Activated CD4-positive, CD25-positive, alpha-beta regulatory T cell treated with anti-CD3 and anti-CD28 coated beads, Interleukin-2, amount 50 U/mL, for 72 hours (primary cell): ENCODE measurements around the gene FXYD6.
"Not testable (repeated sequence)": the region's sequence is repeated elsewhere in the genome, so short reads cannot be mapped to it uniquely, and the experiment has no call there.

Experiments used
- DNase-seq: peaks from one replicate; pipeline ENCODE4 v3.0.0; 2021

FXYD6 gene

GRCh38 chr11:117876341-117877119 lies at the start of gene FXYD6:
FXYD6 (minus strand) TSS chr11:117876658; CDS start chr11:117842776, 33,882 bp downstream.
- no peak for DNase-seq

- not testable (repeated sequence) for DNase-seq
These were observed 49.7 kb upstream of the FXYD6 start for GRCh38 chr11:117926166-117926565.

DNA sequence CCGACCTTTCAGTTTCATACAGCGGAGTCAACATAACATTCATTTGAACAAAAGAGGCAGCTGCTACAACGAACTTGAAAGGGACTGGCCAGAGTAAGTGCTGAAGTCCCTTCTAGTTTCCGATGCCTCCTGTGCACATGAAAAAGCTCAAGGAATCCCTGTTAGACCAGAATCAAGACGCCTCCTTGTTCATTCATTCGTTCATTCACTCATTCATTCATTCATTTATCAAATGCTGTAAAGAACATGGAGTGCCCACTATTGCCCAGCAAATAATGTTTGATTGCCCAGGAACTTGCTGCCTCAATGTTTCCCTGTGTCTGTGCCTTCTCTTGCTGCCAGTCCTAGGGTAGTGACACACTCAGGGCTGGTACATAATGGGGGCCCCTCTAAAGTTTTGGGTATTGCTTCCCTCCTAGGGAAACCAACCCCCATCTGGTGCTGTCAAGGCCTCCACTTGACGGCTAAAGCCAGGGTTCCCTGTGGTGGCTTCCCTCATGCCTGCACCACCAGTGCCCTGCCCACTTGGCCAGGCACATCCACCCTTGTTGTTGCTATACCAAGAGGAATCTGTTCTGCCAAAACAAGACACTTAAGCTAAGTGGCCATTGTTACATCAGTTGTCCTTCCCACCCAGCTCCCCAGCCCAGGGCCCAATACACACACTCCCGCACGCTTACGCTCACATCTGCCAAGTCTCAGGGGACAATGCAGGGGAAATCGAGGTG lies 48.9 kb upstream of the FXYD6 start:
- DNase-seq = no peak

- DNase-seq = no peak
These were observed 48.2 kb upstream of the FXYD6 start for GRCh38 chr11:117924631-117925170.

- DNase-seq = no peak
These were observed 47.3 kb upstream of the FXYD6 start for GRCh38 chr11:117923773-117924172.

DNA sequence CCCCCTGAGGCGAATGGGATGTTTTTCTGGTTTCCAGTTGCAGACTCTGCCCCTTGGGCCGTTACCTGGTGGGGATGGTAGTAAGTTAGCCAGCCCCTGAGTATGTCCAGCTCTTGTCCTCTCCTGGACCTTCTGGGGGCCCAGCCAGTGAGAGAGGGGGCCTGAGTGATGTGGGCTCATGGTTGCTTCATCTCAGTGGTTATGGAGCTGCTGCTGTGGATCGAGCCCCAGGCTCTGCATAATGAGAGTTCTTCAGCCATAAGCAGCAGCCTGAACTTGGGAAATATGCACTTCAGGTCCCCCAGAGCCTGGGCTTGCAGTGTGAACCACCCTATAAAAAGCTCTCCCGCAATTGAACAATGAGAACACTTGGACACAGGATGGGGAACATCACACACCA lies 46.8 kb upstream of the FXYD6 start:
- DNase-seq = no peak

GRCh38 chr11:117921893-117922292 lies 45.4 kb upstream of the FXYD6 start:
- no peak for DNase-seq

DNA sequence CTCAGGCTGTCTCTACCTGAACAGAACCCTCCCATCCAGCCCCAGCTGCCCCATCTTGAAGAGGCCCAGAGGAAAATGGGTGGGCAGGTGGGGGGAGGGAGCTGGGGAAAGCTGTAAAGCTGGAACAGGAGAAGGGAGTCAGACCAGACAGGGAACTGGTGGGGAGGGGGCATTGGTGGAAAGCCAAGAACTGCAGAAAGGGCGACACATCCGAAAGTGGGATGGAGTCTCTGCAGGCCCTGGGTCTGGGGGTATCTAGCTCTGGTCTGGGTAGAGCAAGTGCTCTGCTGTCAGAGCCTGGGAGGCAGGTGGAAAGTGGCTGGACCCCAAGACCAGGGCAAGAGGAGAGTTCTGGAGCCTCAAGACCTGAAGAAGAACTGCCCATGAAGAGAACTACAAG lies 45.0 kb upstream of the FXYD6 start:
- no peak for DNase-seq

GRCh38 chr11:117919781-117920221 lies 43.3 kb upstream of the FXYD6 start:
- DNase-seq = no peak

- no peak for DNase-seq
These were observed 42.9 kb upstream of the FXYD6 start for GRCh38 chr11:117919341-117919740.

DNA sequence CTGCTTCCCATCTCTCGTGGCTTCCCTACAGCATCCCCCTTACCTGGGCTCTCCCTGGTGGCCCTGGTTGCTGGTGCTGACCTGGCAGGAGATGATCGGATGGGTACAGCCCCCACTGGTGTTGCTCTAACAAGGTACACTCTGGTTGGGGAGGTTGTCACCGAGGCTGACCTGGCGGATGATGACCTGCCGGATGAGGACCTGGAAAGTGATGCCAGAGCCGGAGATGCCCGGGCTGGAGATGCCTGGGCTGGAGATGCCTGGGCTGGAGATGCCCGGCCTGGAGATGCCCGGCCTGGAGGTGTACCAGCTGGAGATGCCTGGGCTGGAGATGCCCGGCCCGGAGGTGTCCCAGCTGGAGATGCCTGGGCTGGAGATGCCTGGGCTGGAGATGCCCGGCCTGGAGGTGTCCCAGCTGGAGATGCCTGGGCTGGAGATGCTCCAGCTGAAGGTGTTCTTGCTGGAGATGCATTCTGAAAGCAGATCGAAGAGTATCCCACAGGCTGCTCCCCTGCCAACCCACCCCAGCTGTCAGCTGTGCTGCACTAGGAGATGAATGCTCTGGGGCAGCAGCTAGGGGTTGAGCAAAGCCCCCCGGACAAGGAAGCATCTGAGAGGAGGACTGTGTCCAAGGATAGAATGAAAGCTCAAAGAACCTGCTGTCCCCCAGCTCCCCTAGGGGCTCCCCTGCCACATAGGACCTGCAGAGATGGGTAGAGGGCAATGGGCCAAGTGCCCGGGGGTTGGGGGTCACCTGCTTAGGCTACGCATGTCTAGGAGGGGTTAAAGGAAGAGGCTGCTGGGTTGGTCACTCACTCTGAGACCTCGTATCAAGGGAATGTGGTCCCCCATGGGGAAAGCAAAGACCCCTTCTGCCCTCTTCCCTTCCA lies 42.2 kb upstream of the FXYD6 start:
- peak; percentile 13 for DNase-seq

DNA sequence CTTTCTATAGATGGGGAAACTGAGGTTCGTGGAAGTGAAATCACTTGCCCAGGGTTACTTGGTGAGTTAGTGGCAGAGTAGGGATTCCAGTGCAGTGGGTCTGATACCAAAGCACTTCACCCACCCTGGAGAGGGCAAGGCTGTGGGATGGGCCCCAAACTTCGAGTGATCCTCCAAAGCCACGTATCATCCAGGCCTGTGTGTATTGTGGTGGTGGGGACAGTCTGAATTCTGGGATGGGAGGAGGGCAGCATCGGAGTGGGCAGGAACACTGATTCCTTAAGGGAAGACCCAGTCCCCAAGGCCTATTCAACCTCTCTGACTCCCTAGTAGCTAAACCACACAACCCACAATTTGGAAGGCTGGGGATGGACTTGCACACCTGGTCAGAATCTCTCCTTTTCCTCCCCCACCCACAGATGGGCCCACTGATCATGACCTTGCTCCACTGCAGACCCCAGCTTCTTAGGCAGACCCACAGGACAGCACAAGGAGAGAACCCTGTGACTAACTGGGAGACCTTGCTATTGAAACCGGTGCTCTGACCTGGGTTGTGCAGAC lies 41.2 kb upstream of the FXYD6 start:
- DNase-seq = no peak

DNA sequence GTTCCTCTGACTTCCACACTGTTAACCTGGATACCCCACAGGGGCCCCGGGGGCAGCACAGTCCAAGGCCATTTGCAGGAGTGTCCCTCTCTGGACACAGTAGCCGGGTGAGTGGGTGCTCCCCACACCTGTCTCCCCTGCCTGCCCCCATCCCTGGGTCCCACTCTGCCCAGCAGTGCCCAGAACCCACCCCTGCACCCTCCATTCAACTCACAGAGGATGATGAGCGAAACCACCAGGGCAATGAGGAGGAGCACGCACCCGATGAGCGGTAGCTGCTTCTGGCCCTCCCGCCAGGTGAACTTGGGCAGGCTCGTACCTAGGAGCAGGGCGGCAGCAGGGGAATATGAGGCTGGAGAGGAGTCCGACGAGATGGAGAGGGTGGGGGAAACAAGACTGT lies 40.5 kb upstream of the FXYD6 start:
- no peak for DNase-seq

DNA sequence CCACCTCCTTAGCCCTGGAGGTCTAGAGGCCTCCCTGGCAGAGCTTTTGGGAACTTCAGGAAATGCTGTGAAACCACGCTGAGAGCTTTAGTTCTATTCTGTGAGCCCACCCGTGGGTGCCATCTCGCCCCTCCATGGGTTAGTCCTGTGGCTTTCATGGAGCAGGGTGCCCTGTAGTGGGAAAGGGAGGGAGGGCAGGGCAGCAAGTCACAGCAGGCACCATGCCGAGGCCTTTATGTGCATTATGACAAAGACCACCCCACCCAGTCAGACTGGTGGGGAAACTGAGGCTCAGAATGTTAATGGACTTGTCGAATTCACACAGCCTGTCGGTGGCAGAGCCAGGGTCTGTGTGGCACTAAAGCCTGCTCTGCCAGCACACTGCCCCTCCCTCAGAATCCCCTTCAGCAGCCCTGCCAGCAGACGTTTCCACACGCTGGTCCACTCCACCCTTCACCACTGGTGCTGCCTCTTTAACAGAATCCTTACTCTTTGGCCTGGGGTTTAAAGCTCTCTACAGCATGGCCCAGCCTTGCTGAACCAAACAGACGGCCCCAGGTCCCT lies 39.3 kb upstream of the FXYD6 start:
- no peak for DNase-seq

- no peak for DNase-seq
These were observed 38.6 kb upstream of the FXYD6 start for GRCh38 chr11:117914991-117915618.

GRCh38 chr11:117914398-117914761 lies 37.9 kb upstream of the FXYD6 start:
- no peak for DNase-seq

DNA sequence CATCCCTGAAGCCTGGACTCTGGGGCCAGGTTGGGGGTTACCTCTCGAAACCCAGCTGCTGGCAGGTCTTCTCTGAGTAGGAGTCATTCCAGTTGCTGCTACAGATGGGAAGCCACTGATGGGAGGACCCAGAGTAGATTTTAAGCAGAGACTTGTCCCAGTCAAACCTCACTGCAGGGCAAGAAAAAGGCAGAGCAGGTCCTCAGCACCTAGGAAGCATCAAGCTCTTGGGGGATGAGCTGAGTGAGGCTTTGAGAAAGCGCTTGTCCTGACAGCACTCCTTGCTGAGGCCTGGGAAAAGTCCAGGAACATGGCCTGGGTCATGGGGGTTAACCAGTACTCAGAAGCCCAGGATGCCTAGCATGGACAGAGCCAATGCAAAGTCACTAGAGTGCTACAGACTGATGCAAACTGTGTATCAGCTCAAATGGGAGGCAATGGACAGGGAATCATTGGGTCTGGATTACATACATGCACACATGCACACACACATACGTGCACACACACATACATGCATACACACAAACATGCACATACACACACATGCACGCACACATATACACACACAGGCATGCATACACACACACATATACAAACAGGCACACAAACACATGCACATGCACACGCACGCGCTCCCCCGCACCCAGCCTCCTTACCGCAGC lies 37.4 kb upstream of the FXYD6 start:
- DNase-seq = no peak

DNA sequence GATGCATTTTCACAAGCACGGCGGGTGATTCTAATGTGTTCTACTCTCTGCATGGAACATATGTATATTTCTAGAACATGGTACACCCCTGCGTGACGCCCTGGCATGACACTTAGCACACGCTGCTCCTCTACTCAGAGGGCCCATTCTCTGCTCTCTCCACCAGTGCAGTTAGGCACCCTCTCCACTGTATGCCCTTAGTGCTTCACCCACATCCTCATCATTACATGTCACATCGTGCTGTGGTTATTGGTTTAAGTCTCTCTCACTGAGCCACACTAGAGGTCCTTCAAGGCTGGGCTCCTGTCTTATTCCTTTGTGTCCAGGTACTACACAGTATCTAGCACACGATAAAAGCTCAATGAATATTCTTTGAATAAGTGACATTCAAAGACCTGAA lies 36.0 kb upstream of the FXYD6 start:
- DNase-seq = no peak

DNA sequence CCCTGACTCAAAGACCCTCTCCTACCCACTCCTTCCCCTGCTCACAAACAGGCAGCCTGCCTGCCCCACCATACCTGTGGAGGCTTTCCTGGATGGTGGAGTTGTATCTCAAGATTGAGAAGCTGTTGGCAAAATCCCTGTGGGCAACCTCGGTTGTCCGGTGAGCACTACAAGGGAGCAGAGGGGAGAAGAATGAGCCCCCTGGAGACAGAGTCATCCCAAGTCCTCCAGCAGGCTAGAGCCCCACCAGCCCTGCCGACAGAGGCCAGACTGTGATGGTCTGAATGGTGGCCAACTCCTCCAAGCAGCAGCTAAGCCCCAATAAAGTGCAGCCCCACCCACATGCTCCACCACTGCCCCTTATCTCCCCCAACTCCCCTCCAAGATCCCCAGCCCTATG lies 35.2 kb upstream of the FXYD6 start:
- peak; percentile 6 for DNase-seq

DNA sequence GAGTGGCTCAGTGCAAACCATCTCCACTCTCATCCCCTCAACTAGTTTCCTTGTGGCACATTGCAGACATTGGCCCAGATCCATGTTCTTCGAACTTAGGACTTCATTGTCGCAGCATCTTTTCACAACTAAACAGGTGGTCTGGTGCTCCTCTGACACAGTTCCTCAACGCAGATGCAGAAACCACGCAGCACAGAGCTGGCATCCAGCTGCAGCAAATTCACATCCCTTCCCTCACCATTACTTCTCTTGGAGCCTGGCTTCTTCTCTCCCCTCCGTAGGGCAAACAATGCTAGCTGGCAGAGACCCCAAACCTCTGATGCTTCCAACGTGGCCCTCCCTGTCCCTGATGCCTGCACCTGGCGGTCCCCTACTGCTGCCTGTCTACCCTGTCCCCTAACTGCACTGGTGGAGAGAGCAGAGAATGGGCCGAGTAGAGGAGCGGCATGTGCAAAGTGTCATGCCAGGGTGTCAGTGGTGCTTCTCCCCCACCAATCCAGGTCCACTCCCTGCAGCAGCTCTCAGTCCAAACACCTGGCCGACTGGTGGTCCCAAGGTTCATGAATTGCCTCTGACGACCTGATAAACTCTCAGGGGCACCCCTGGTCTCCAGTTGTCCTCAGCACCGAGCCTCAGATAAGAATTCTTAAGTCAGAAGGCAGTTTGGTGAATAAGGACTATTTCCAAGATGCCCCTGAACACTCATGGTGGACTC lies 34.6 kb upstream of the FXYD6 start:
- no peak for DNase-seq

DNA sequence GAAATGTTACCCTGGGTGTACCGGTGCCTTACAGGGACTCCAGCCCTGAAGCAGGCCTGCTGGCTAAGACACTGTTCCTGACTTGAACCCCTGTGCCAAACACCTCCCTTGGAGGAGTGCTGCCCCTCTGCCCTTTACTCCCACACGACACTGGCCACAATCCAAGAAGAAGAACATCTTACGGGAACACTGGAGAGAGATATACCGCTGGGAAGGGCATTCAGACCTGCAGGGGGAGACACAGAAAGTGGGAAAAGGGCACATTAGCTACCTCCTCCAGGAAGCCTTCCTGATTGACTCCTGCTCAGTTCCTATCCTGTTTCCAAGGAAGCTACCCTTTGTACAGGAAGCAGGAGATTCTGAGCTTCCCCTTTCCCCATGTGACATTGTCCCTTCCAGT lies 34.1 kb upstream of the FXYD6 start:
- no peak for DNase-seq
